Stromal cell of bone marrow (primary cell): Measurements from ENCODE around the gene GGACT.

Experiments used
- DNase-seq: peaks from one replicate; pipeline ENCODE4 v3.0.0-alpha.2; 2012; ENCODE audit warnings: low read depth

GGACT gene

DNA sequence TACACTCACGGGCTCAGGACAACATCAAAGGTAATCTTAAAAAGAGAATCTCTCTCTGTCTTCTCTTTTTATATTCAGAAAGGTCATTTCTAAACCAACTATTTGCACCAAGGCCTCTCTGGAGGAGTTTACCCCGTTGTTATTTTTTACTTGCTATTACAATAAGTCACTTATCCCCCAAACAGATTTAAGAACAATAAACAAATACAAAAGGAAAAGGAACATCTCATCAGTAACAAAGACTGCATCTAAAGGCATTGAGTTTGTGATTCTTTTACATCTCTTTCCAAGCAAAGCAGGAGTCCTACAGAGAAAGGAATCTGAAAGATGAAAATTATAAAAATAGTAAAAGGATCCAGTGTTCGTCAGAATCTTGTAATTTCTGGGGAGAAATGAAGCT is 75.4 kb downstream of the GGACT start:
- no peak for DNase-seq

DNA sequence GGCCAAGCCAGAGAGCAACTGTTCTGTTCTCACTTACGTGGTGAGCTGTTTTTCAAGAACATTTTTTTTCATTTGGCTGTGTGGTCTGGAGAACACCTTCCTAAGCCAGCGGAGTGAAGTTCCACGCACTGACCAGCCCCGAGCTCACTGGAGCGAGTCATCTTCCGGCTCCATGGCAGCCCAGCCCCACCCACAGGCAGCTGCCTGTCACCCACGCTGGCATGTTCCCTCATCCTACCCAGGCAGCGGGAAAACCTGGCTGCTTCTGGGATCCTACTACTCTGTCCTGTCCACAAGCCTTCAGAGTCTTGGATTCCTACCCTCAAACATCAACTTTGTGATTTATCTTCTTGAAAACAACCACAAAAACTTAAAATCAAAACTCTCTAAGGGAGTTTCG is 76.2 kb downstream of the GGACT start:
- DNase-seq, result no peak

DNA sequence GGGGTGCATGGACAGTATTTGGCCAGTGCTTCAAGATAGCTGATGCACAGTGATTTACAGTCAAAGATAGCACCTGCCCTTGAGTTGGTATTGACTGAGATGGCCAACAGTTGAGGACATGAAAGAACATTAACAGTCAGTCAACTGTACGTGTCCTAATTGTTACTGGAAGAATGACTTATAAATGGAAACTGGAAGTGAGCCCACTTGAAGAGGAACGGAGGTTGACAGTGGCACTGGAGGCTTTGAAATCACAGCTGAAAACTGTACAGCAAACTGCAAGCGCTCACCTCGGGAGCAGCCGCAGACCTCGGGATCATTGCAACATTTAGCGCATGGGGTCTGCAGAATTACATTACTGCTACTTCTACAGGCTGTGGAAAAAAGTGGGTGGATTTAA is 77.1 kb downstream of the GGACT start:
- DNase-seq, result no peak

DNA sequence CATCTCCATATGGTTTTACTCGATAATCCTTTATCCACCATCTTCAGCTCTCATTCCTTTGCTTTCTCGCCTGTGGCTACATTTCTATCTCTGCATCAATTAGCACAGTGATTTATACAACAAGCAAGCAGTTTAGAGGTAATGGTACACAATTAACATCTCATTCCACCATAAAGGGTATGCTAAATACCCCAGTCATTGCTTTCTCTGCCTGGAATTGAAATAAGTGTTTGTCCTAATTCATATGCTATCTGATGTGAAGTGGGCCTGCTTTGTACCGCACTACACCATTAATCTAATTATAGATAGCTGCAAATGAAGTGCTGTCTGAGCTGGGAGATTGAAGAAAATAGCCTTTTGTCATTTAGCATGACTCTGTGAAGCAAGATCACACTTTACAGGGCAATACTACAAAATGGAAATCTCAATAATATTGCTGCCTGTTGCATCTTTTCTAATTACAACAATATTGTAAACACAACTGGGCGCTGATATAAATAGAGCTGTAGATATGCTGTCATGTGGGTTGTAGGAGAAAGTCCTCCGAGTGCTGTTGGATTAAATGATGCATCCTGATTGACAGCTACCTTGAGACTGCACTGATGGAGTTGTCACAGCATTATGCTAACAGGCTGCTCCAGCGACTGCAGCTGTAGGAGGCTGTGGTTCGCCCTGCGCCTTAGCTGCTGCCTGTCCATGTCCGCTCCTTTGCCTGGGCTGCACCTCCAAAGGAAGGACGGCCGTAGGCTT is 78.2 kb downstream of the GGACT start:
- DNase-seq, result no peak

DNA sequence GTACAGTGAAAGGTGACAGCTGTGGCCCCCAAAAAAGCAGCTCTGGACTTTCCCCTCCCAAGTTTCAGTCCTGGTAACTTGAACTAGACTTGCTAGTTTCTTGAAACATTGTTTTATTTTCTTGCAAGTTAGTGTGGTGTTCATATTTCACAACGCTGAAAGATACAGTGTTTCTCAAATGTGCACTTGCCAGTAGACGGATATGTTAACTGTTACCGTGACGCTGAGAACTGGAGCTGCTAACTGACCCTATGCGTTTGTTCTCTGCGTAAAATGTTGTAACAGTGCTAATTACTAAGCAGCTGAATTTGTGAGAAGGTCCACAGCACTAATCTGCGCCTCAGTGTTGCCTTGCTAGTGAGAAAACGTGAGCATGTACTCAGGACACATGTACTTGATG is 79.6 kb downstream of the GGACT start:
- no peak for DNase-seq

DNA sequence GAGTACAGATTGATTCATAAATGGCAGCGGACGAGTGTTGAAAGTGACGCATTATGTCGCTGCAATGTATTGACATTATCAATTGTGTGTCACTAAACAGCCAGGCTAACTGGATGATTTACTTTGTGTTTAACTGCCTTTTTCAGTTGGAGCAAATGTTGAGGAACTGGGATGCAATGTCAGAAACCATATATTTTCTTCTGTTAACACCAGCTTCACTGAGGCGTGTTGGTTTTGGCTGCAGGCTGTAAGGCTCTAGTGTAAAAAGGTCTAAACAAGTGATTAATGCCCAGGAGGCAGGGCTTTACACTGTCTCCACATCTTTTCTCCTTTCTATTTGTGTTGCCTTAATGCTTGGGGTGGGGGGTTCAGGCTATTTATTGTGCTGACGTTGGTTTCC is 80.1 kb downstream of the GGACT start:
- no peak for DNase-seq

DNA sequence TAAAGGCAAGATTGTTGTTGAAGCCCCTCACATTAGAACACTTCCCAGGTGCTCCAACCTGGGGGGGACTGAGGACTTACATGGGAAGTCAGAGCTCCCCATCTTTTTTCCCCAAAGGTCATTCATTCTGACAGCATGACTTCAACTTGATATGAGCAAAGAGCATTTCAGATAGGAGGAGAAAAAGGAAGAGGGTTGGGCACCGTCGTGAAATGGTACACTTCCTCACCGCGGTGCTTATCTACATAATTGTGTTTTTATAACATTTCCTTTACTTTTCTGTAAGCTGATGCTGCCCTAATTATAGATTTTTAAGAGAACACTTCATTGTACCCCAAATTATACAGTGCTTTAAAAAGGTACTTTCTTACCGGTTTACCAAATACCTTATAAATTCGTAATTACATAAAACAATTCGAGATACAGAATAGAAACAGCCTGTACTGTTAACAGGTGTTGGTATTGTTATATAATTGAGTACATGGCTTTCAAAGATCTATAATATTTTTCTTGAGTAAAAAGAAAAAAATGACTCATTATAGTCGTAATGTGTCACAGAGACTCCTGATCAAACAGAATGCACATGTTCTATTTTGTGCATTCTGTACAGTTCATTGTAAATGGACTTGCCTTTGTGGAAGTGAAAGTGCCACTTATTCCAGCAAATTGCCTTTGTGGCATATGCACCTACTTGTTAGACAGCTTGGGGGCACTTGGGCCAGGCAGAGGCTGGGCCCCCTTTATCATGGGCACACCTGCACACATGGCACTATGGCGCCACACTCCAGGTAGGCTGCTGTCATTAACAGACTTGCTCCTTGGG is 81.8 kb downstream of the GGACT start:
- no peak for DNase-seq

DNA sequence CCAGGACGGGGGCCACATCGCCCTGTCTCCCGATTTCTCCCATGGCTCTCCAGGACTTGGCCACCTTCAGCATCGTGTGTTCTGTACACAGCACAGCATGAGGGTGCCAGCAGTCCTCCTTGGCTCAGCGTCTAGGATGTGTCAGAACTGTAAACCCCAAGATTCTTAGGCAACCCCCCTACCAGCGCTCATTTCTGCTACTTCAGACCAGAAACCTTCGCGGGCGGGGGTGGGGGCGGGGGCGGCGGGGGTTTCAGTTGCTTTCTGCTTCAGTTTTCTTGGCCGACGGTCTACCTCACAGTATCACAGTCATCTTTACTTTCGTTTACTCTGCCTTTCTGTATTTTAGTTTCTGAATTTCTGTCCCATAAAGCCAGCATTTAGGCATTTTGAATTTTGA is 82.4 kb downstream of the GGACT start:
- DNase-seq, result no peak

DNA sequence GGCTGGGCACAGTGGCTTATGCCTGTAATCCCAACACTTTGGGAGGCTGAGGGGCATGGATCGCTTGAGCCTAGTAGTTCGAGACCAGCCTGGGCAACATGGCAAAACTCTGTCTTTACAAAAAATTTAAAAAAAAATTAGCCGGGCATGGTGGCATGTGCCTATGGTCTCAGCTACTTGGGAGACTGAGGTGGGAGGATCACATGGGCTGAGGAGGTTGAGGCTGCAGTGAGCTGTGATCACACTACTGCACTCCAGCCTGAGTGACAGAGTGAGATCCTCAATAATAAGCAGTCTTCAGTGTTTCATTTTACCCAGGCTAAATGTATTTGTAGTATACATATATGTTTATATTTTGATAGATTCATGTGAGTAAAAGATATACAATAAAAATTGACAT is 85.0 kb downstream of the GGACT start:
- DNase-seq, result no peak

DNA sequence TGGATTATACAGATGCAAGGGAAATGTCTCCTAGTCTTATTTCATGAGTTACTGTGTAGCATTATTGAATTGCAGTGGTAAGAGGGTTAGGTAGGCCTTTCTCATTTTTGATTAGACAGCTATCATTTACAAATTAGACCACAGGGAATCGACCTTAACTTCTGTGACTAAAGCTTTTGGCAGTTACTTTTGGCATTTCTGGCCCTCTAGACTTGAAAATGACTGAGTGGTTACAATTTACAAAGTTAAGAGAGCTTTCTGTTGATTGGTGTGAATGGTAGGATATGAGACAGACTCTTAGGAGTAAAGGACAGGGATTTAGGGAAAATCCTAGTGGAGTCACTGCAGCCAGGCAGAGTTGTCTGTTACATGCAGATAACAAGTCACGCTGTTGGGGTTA is 86.1 kb downstream of the GGACT start:
- no peak for DNase-seq

DNA sequence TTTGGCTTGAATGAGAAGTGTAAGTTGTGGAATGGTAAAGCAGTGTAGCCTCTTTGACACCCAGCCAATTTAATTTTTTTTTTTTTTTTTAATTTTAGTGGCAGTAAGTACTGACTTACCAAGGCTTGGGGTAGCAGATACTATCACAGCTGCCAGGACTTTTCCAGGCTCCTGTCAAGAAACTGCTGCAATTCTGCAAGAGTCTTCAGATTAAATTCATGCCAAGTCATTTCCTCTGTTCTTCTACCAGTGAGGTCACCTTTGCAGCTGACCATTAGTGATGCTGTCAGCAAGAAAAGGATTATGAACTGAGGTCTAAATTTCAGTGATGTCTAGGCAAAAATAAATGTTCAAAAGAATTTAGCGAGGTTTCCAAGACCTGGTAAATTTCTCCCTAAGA is 91.2 kb downstream of the GGACT start:
- DNase-seq, result no peak

DNA sequence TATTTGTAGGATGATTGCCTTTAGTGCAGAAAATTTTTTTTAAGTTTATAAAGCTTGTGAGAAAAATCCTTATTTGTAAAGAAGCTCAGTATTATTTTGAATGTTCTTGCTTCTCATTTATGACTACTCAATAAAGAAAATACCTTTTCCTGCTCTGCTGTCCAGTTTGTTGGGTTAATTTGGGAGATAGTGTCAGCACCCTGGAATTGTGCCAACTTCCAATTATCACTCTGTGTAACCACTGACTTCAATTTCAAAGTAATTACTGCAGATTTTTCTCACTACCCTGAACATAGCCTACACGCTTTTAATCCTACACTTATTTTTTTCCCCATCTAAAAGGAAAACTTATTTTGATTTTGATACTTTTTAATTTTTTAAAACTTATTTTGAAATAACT is 93.1 kb downstream of the GGACT start:
- DNase-seq, result no peak

DNA sequence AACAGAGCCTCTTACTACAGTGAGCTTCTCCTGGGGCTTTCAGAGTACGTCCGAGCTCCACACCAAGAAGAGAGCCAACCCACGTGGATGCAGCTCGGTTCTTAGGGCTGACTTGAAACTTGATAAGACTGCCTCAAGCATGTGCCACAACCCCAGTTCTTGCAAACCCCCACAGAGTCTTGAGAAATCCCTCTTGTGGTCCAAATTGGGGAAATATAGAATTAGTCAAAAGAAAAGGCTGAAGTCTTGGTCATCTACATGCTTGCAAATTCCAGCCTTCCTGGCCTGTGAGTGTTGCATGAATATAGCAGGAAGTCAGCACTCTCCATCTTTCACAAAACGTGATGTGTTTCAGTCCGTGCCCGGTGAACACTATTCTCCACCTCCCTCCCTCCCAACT is 95.2 kb downstream of the GGACT start:
- no peak for DNase-seq

DNA sequence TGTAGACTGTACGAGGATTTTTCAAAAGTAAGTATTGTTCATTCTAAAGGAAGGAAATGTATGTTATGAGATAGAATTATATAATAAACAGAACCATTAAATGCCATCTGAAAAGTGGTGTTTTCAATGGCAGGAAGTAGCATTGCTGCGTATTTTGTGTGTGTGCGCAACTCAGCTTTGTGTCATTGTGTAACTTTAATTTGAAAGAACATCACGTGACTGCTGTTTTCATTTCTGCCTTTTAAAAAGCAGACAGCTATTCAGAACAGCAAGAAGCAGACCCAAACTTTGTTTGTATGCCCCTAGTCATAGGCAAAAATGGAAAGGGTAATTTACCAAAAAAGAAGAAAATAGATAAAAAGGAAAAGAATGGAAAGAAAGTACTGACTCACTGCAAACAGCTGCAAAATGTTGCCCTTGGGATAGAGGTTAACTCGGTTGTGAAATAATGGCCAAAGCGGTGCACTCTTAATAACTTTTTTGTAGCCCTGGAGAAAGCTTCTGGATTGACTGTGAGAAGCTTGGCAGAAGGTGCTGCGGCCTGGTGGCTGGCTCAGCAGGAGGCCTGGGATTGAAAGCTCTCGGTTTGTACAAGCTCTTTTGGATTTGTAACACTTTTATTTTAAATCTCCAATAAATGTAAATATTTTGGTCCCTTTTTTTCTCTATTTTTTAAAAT is 97.3 kb downstream of the GGACT start:
- DNase-seq, result peak; percentile 84

DNA sequence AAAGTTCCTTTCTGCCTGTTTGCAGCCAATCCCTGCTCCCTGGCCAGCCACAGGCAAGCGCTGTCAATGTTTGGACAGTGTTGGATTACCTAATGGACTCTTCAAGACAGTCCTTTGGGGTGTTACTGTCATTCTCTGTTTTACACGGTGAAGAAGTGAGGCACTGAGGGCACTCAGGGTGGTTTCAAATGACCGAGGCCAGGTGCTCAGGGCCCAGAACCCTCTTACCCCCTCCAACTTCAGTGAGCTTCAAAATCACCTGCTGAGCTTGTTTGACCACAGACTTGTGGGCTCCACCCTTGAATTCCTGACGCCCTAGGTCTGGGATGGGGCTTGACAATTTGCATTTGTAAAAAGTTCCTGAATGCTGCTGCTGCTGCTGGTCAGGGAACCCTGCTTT is 97.9 kb downstream of the GGACT start:
- no peak for DNase-seq

DNA sequence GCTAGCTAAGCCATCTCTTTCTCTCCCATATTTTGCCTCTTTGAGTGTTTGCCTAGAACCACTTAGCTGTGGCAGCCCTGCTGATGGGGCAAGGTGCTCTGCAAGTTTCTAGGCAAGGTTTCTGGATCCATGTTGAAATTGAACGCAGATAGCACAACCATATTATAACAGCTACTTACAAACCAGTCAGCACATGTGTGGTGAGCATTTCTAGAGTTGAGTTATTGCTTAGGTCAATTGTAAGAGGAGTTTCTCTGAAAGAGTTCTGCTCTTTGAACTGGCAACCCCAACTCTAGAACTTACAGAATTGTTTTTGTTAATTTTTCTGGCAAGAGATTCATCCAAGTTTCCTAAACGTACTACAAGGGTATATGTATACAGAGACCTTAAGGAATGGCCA is 103.3 kb downstream of the GGACT start:
- no peak for DNase-seq

DNA sequence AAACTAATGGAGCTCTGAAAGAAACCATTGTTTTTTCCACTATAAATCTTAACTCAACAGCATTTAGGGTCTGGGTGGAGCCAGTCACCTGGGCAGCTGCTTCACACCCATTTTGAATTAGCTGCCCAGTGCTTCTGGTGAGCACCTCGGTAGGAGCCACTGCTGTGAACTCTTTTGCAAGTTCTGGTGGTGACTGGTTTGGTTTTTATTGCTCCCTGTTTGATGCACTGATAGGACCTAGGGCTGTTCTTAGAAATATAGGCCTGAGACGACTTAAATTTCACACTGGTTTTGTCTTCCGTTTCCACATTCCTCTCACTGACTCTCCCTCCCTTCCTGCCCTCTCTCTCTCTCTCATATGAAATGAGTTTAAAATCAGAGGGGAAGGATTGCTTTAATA is 103.9 kb downstream of the GGACT start:
- no peak for DNase-seq

DNA sequence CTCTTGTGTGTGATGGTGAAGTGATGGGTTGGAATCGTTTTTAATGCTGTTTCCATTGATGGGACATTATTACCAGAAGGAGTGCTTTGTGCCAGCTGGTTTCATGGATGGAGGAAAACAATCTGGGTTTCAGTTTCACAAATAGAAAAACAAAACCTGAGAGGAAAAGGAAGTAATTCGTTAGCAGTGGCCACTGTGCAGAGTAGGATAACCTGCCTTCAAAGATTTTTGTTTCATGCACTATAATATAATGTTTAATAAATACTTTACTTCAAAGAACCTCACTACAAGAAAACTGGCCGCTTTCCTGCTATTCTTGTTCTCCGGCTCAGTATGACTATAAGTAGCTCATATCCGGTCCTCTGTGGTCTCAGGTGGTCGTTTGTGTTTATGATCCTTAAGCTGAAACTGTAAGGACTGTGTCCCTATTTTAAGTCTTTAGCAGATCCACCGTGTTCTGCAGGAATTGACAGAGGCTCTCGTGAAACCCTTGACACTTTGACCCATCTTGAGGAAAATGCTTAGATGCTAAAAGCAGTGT is 104.7 kb downstream of the GGACT start:
- DNase-seq, result no peak

DNA sequence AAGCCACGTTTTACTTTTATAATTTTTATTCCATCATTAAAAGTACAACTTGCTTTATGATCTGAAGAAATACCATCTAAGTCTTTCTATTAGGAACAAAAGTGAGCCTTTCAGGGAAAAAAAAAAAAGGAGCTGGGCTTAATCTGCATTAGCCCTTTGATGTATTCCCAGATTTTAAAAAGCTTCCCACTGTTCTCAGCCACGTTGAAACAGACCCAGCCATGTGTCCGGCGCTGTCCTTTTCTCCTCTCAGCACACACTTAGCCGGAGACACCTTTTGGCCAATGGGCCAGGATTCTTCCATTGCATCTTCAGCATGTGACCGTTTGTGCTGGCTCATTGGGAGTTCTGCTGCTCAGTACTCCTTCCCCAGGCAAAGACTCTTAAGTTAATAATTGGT is 105.5 kb downstream of the GGACT start:
- no peak for DNase-seq

DNA sequence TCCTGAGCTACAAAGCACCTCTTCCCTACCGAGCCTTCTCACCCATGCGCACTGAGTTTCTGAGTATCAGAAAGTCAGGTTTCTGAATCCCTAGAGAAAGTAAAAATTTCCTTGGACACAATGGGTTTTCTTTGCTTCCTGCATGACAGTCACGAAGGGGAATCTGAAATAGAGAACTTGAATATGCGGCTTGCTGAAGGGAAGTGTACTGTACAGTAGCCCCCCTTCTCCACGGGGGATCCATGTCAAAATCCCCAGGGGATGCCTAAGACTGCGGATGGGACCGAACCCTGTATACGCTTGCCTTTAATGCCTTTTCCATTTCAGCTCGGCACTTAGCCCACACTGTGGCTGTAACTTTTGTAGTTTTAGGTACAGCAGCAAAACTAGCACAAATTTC is 107.9 kb downstream of the GGACT start:
- DNase-seq, result no peak
